Gastrocnemius medialis (tissue), 4 donors: ENCODE results near the gene HLA-G. TPM values are rescaled to one million over a fixed set of nuclear protein-coding genes. Genes with fewer than 3 reads are reported as not detected.

Experiments
- ATAC-seq, 2 donors: fragments of 150-250 bp; one replicate each; pipeline ENCODE4 v1.9.1; 2016
- DNase-seq, 2 donors: peaks; one replicate each; pipeline ENCODE4 v3.0.0-alpha.2; 2019
- H3K27ac ChIP-seq, 4 donors: fragments of 200-600 bp; sonication (generic); 1 replicate in 1 of 4; 2 replicates in 3 of 4; pipeline ENCODE4 v1.5.1; 2016 to 2018; ENCODE audit warnings: mild to moderate bottlenecking in 2 of 4, moderate library complexity in 1 of 4
- H3K27me3 ChIP-seq, 3 donors: fragments of 200-600 bp; sonication (generic) in 2 of 3; 1 replicate in 1 of 3; 2 replicates in 2 of 3; pipeline versions ENCODE4 v1.5.1 to v1.6.0; 2016 to 2019; ENCODE audit warnings: mild to moderate bottlenecking in 1 of 3, moderate library complexity in 1 of 3
- H3K36me3 ChIP-seq, 2 donors: fragments of 200-600 bp; sonication (generic) in 1 of 2; one replicate each; pipeline ENCODE4 v1.5.1; 2017 to 2018
- H3K4me1 ChIP-seq, 2 donors: fragments of 200-600 bp; sonication (generic) in 1 of 2; one replicate each; pipeline ENCODE4 v1.5.1; 2016 to 2017; ENCODE audit warnings: mild to moderate bottlenecking in 2 of 2
- H3K4me3 ChIP-seq, 4 donors: fragments of 200-600 bp; sonication (generic) in 3 of 4; 1 replicate in 1 of 4; 2 replicates in 3 of 4; pipeline ENCODE4 v1.5.1; 2016 to 2019; ENCODE audit warnings: mild to moderate bottlenecking in 2 of 4
- H3K9me3 ChIP-seq, 3 donors: fragments of 200-600 bp; sonication (generic) in 2 of 3; 1 replicate in 1 of 3; 2 replicates in 2 of 3; pipeline ENCODE4 v1.5.1; 2016 to 2019
- POLR2A ChIP-seq, 2 donors: fragments of 450-650 bp; IDR thresholded peaks; one replicate each; pipeline ENCODE4 v1.6.1; 2017; ENCODE audit warnings: antibody characterized with exemption in 2 of 2, mild to moderate bottlenecking in 2 of 2, moderate library complexity in 2 of 2
- in situ Hi-C, 4 donors: fragments of 200-750 bp; cut with MboI; loops; one replicate each; pipeline versions ENCODE4 v1.15.0 to v1.8.0; 2017; ENCODE audit warnings: low sequenced_read_pairs in 4 of 4
- intact Hi-C: fragments of 100-400 bp; cut with DNase I; formaldehyde crosslinking; loops from one replicate; pipeline ENCODE4 v1.15.1; 2023; ENCODE audit warnings: low total_unique reads
- total RNA-seq, 4 donors: library from RNA; depleted of rRNA; stranded (reverse); fragments of >200 nt; gene quantifications; one replicate each; pipeline versions ENCODE4 v1.1.0 to v1.2.3, GENCODE V29; 2016
- TF ChIP-seq, protein P1 (sequence below), 5 experiments: fragments of 450-650 bp in 3 of 5; fragments of 200-600 bp in 2 of 5; sonication (generic) in 2 of 5; IDR thresholded peaks in 4 of 5; conservative IDR thresholded peaks in 1 of 5; 1 replicate in 4 of 5; 2 replicates in 1 of 5; pipeline ENCODE4 v1.5.1; 2016 to 2019; ENCODE audit warnings: antibody characterized with exemption in 5 of 5, mild to moderate bottlenecking in 3 of 5, moderate library complexity in 3 of 5

HLA-G gene
- total RNA-seq, 4 donors from 2014 or later, result not detected

DNA sequence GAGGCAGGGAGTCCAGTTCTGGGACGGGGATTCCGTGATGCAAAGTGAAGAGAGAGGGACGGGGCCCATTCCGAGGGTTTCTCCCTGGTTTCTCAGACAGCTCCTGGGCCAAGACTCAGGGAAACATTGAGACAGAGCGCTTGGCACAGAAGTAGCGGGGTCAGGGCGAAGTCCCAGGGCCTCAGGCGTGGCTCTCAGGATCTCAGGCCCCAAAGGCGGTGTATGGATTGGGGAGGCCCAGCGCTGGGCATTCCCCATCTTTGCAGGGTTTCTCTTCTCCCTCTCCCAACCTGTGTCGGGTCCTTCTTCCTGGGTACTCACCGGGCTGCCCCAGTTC is 35.9 kb upstream of the HLA-G start:
- no peak overlapping the region for H3K27ac ChIP-seq
- H3K36me3 ChIP-seq, result no peaks in the 10 kb centered on the region
- H3K4me1 ChIP-seq, result peaks cover 0 to 9% of the 10 kb centered on the region in 2 donors
- peak overlapping the region in 3 of 4 donors; percentile 56 to 62 (median 58) for H3K4me3 ChIP-seq
- TF ChIP-seq, protein P1, sequence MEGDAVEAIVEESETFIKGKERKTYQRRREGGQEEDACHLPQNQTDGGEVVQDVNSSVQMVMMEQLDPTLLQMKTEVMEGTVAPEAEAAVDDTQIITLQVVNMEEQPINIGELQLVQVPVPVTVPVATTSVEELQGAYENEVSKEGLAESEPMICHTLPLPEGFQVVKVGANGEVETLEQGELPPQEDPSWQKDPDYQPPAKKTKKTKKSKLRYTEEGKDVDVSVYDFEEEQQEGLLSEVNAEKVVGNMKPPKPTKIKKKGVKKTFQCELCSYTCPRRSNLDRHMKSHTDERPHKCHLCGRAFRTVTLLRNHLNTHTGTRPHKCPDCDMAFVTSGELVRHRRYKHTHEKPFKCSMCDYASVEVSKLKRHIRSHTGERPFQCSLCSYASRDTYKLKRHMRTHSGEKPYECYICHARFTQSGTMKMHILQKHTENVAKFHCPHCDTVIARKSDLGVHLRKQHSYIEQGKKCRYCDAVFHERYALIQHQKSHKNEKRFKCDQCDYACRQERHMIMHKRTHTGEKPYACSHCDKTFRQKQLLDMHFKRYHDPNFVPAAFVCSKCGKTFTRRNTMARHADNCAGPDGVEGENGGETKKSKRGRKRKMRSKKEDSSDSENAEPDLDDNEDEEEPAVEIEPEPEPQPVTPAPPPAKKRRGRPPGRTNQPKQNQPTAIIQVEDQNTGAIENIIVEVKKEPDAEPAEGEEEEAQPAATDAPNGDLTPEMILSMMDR (IDR thresholded peaks at IDR 0.05 in 4 of 5, conservative IDR thresholded peaks at IDR 0.05 in 1 of 5), result no peak
- TF ChIP-seq POLR2A (IDR thresholded peaks at IDR 0.05), result no peak
- no peaks in the 10 kb centered on the region for H3K9me3 ChIP-seq
- DNase-seq (no peak), ATAC-seq (peak in 1 of 2 donors; percentile 27)
- in situ Hi-C loops (no loop called here), intact Hi-C loops (no loop called here)
- peaks cover 31 to 34% (median 32%) of the 10 kb centered on the region in 3 donors for H3K27me3 ChIP-seq

DNA sequence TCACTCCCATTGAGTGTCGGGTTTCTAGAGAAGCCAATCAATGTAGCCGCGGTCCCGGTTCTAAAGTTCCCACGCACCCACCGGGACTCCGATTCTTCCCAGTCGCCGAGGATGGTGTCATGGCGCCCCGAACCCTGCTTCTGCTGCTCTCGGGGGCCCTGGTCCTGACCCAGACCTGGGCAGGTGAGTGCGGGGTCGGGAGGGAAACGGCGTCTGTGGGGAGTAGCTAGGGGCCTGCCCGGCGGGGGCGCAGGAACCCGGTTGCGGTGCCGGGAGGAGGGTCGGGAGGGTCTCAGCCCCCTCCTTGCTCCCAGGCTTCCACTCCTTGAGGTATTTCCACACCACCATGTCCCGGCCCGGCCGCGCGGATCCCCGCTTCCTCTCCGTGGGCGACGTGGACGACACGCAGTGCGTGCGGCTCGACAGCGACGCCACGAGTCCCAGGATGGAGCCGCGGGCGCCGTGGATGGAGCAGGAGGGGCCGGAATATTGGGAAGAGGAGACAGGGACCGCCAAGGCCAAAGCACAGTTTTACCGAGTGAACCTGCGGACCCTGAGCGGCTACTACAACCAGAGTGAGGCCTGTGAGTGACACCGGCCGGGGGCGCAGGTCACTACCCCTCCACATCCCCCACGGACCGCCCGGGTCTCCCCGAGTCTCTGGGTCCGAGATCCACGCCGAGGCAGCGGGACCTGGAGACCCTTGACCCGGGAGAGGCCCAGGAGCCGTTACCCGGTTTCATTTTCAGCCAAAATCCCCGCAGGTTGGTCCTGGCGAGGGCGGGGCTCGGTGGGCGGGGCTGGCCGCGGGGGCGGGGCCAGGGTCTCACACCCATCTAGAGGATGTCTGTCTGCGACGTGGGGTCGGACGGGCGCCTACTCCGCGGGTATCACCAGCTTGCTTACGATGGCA is 35.2 kb upstream of the HLA-G start:
- H3K27me3 ChIP-seq, result peaks cover 31 to 40% (median 32%) of the 10 kb centered on the region in 3 donors
- TF ChIP-seq POLR2A (IDR thresholded peaks at IDR 0.05), result no peak
- TF ChIP-seq, protein P1 (IDR thresholded peaks at IDR 0.05 in 4 of 5, conservative IDR thresholded peaks at IDR 0.05 in 1 of 5), result peak in 3 of 5 experiments; percentile 27 to 65 (median 44)
- peak overlapping the region; percentile 53 to 62 (median 57) for H3K4me3 ChIP-seq
- ATAC-seq, result peak in 1 of 2 donors; percentile 49
- no peak overlapping the region for H3K27ac ChIP-seq
- peaks cover 0 to 9% of the 10 kb centered on the region in 2 donors for H3K4me1 ChIP-seq
- peak in 1 of 2 donors; percentile 15 for DNase-seq
- no peaks in the 10 kb centered on the region for H3K9me3 ChIP-seq
- intact Hi-C loops (no loop called here), in situ Hi-C loops (no loop called here)
- no peaks in the 10 kb centered on the region for H3K36me3 ChIP-seq

DNA sequence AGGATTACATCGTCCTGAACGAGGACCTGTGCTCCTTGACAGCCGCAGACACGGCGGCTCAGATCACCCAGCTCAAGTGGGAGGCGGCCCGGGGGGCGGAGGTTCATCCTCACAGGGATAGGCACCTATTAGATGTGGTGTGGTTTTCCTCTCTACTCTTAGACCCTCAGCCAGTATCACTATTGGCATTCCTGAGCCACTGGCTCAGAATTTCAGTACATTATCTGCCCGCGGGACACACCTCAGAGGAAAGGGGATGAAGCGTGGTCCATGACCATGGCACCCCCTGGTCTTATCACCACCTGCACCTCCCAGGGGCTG is 34.6 kb upstream of the HLA-G start:
- Histone ChIP-seq H3K36me3 (no peaks in the 10 kb centered on the region), H3K27me3 (peaks cover 31 to 44% (median 32%) of the 10 kb centered on the region in 3 donors)

DNA sequence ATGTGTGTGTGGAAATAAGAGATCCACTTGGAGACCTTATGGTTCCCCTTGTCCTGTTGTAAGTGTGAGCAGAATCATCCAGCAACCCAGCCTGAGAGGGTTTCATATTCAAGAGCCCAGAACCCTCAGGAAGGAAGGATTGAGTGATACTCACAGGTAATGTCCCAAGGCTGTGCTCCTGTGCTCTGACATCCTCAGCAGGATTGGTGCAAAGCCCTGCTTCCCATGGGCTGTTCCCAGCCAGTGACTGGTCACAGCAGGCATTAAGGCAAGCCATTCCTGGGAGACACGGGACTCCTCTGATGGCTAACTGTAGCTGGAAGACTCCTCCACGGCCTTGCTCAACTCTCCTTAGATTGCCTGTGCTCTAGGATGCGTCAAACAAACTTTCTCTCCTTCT is 33.8 kb upstream of the HLA-G start:
- H3K4me1 ChIP-seq, result peaks cover 0 to 9% of the 10 kb centered on the region in 2 donors
- intact Hi-C loops, result no loop called here
- no peaks in the 10 kb centered on the region for H3K9me3 ChIP-seq
- no peak overlapping the region for H3K27ac ChIP-seq
- DNase-seq, result no peak
- H3K27me3 ChIP-seq, result peaks cover 31 to 44% (median 32%) of the 10 kb centered on the region in 3 donors
- H3K36me3 ChIP-seq, result no peaks in the 10 kb centered on the region
- in situ Hi-C loops, result no loop called here
- ATAC-seq, result no peak
- TF ChIP-seq, protein P1 (IDR thresholded peaks at IDR 0.05 in 4 of 5, conservative IDR thresholded peaks at IDR 0.05 in 1 of 5), result no peak
- no peak for TF ChIP-seq POLR2A (IDR thresholded peaks at IDR 0.05)
- no peak overlapping the region for H3K4me3 ChIP-seq

More for the DNA sequence above, 34.6 kb upstream of the HLA-G start:
- H3K9me3 ChIP-seq, result no peaks in the 10 kb centered on the region
- intact Hi-C loops, result no loop called here
- TF ChIP-seq, protein P1 (IDR thresholded peaks at IDR 0.05 in 4 of 5, conservative IDR thresholded peaks at IDR 0.05 in 1 of 5), result no peak
- peak overlapping the region; percentile 53 to 62 (median 57) for H3K4me3 ChIP-seq
- in situ Hi-C loops, result no loop called here
- no peak overlapping the region for H3K27ac ChIP-seq
- peaks cover 0 to 9% of the 10 kb centered on the region in 2 donors for H3K4me1 ChIP-seq
- no peak for DNase-seq
- no peak for ATAC-seq
